Fibroblast of pulmonary artery (primary cell): ENCODE results near the gene PLIN3.

Experiments used
- DNase-seq: peaks from one replicate; pipeline ENCODE4 v3.0.0-alpha.2; 2010; ENCODE audit warnings: low read depth
- H3K4me3 ChIP-seq: replicated peaks from 2 replicates; pipeline ENCODE4 v1.5.1; 2011; ENCODE audit warnings: low read depth, mild to moderate bottlenecking, control low read depth, low read length, moderate library complexity
- TF ChIP-seq, protein P1 (sequence below): IDR thresholded peaks from 2 replicates; pipeline ENCODE4 v1.5.1; 2011; ENCODE audit warnings: mild to moderate bottlenecking, control low read depth, low read length, inconsistent platforms; ENCODE audit errors: missing control alignments

The PLIN3 gene, protein sequence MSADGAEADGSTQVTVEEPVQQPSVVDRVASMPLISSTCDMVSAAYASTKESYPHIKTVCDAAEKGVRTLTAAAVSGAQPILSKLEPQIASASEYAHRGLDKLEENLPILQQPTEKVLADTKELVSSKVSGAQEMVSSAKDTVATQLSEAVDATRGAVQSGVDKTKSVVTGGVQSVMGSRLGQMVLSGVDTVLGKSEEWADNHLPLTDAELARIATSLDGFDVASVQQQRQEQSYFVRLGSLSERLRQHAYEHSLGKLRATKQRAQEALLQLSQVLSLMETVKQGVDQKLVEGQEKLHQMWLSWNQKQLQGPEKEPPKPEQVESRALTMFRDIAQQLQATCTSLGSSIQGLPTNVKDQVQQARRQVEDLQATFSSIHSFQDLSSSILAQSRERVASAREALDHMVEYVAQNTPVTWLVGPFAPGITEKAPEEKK

DNA sequence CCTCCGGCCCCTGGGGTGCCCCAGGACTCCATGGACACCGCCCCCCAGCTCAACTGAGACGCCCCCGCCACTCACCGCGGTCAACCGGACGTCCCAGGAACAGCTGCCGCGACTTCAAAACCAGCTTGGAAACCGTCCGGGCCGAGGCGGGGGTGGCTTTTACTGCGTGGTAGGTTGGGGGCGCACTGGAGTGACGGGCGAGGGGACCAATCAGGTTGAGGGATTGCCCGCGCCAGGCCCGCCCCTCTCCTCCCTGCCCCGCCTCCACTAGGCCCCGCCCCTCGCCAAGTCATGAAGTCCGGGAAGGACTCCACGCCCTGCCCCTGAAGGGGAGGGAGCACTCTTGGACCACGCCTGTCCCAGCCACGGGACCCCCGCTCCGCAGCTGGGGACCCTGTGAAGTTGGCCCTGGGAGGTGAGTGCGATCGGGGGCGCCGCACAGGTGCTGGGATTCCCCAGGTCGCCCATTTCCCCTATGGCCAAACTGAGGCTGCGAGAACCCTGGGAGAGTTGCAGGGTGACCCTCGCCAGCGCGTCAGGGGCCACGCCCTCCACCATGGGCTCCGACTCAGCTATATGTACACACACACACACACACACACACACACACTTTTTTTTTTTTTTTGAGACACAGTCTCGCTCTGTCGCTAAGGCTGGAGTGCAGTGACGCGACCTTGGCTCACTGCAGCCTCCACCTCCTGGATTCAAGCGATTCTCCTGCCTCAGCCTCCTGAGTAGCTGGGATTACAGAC is at the start of gene PLIN3:
Gene PLIN3, minus strand, starts transcription at position 134 of the 752 bp plus-strand sequence. CDS start 6,273 bp downstream, outside the sequence.
- peak within 1 kb of the TSS; percentile 90 for H3K4me3 ChIP-seq
- TF ChIP-seq, protein P1, sequence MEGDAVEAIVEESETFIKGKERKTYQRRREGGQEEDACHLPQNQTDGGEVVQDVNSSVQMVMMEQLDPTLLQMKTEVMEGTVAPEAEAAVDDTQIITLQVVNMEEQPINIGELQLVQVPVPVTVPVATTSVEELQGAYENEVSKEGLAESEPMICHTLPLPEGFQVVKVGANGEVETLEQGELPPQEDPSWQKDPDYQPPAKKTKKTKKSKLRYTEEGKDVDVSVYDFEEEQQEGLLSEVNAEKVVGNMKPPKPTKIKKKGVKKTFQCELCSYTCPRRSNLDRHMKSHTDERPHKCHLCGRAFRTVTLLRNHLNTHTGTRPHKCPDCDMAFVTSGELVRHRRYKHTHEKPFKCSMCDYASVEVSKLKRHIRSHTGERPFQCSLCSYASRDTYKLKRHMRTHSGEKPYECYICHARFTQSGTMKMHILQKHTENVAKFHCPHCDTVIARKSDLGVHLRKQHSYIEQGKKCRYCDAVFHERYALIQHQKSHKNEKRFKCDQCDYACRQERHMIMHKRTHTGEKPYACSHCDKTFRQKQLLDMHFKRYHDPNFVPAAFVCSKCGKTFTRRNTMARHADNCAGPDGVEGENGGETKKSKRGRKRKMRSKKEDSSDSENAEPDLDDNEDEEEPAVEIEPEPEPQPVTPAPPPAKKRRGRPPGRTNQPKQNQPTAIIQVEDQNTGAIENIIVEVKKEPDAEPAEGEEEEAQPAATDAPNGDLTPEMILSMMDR = no peak
- peak; percentile 96 for DNase-seq

DNA sequence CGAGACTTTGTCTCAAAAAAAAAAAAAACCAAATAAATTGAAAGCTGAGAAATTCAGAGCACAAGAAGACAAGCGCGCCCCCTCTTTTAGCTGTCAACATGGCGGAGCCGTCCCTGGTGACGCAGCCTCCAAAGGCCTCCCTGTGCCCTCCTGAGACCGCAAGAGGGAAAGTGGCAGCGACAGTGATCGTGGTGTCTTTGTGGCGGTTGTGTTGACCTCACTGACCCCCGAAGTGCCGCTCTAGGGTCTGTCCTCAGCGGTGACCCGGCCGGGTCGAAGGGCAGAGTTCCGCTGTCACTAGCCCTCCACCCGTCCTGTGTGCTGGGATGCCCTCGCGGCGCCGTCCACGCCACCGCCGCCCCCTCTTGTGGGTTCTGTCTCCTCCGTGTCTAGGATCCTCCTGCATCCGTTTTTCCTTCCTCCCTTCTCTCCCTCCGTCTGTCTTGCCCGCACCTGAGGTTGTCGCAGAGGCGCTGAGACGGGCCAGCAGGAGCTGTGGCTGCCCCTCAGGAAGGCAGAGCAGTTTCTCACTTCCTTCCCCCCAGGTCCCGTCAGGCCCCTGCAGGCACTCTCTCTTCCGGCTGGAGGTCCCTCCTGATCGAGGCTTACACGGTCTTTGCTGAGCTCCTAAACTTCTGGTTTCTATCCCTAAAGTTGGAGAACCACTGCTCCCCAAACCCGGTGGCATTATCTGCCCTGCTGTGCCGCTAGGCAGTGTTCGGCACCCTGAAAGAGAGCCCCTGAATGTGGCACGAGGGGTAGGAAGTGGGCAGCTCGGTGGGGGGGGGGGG is 49.0 kb upstream of the PLIN3 start:
- no peak for DNase-seq
- TF ChIP-seq, protein P1 = no peak
- H3K4me3 ChIP-seq = no peak overlapping the region

DNA sequence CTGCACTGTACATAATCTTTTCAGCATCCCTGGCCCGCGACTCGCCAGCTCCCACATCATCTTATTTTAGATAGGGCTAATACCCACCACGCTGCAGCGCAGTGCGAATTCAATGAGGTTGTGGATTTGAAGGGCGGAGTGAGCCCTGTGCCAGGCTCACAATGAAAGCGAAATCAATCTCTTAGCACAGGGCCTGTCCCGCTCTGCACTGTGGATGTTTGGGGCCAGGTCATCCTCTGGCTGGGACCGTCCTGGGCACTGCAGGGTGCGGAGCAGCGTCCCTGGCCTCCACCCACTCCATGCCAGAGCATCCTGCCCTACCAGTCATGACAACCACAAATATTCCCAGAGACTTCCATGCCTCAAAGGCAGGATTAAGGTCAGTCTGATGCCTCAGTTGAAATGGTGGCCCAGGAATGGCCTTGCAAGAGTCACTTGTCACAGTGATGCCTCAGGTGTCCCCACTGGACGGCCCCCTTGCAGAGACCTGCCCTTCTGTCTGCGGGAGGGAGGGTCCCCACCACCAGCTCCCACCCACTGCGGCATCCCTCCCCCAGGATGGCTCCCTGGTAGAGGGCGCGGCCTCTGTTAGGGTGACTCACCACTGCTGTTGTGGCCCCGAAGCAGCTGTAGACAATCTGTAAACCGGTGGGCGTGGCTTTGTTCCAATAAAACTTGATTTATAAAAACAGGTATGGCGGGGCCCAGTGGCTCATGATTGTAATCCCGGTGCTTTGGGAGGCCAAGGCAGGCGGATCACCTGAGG is 47.5 kb upstream of the PLIN3 start:
- TF ChIP-seq, protein P1 = no peak
- peak; percentile 67 for DNase-seq
- H3K4me3 ChIP-seq = no peak overlapping the region

DNA sequence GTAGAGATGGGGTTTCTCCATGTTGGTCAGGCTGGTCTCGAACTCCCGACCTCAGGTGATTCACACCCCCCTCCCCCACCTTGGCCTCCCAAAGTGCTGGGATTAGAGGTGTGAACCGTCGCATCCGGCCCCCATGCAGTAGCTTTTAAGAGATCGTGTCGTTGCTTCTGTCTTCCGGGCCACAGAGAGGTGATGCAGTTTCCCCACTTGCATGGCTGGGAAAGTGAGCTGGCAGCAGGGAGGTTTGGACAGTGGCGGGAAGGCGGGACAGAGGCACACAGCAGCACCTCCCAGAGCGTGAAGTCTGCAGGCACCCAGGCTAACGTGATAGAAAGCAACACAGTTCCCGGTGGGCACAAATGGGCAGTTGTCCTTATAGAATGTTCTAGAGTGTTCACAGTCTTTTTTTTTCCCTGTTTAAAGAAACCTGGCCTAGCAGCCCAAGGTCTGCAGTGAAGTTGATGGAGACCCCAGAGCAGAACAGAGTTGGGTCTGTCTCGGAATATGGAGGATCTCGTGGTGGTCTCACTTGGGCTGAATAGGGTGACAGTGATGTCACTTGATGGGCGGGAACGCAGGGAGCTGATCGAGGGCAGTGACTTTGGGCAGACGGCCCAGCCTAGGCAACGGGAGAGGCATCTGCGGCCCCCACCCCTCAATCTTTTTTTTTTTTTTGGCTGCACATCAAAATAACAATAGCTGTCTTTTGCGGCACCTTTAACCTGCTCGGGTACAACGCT is 46.7 kb upstream of the PLIN3 start:
- DNase-seq = no peak
- TF ChIP-seq, protein P1 = no peak
- H3K4me3 ChIP-seq = no peak overlapping the region

DNA sequence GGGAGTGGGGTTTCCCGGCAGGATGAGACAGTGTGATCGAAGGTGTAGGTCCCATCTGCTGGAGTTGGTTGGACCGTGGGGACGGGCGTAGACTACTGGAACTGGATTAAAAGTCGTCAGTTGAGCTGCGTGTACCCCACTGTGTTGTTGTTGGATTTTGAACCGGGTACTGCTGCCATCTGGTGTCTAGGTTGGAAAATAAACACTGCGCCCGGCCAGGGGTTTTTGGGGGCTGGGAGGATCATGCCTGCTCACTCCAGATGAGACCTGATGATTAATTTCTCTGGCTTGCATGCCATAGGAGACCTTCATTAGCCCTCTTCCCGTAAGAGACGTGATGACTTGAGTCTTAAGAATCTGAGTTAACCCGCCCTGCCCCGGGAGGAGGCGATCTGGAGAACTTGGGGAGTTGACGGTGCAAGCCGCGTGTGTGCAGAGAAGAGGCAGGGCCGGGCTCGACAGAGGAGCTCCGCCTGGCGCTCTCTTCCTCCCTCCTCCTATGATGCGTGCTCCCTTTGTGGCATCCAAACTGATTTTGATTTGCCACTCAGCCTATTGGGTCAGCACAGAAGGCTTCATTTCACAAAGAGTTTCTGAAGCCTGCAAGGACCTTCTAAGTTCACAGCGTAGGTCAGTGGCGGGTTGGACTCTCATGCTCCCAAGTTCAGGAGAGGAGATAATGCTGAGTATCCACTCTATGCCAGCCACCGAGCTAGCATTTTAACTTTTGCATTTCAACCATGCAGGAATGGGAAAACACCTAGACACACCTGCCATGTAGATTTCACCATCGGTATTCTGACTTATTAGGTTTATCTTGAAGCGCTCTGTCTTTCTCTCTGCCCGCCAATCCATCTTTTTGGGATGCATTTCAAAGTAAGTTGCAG is 44.6 kb upstream of the PLIN3 start:
- TF ChIP-seq, protein P1 = peak; percentile 66
- peak; percentile 98 for DNase-seq
- H3K4me3 ChIP-seq = peak overlapping the region; percentile 58
